GM18858 (cell line): ENCODE results near the gene SLC13A5.
"Not testable (repeated sequence)": the region's sequence is repeated elsewhere in the genome, so short reads cannot be mapped to it uniquely, and the experiment has no call there.

Source experiments
- ATAC-seq: cut with Tn5 transposase; IDR thresholded peaks from one replicate; pipeline ENCODE4 v1.9.1; 2021; ENCODE audit not compliant: unreplicated experiment

Gene SLC13A5

GRCh38 chr17:6666557-6666956 lies 46.6 kb downstream of the SLC13A5 start:
- ATAC-seq = no peak

- no peak for ATAC-seq
Measured at GRCh38 chr17:6666077-6666521, 47.1 kb downstream of the SLC13A5 start.

DNA sequence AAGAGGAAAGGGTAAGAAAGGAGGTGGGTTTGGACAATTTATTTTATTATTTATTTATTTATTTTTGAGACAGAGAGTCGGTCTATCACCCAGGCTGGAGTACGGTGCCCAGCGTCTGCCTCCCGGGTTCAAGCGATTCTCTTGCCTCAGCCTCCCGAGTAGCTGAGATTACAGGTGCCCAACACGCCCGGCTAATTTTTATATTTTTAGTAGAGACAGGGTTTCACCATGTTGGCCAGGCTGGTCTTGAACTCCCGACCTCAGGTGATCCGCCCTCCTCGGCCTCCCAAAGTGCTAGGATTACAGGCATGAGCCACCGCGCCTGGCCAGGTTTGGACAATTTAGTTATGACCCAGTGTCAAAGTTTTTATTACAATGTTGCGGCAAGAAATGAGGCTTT lies 50.0 kb downstream of the SLC13A5 start:
- ATAC-seq = not testable (repeated sequence)

GRCh38 chr17:6661464-6661848 lies 51.7 kb downstream of the SLC13A5 start:
- ATAC-seq = no peak

DNA sequence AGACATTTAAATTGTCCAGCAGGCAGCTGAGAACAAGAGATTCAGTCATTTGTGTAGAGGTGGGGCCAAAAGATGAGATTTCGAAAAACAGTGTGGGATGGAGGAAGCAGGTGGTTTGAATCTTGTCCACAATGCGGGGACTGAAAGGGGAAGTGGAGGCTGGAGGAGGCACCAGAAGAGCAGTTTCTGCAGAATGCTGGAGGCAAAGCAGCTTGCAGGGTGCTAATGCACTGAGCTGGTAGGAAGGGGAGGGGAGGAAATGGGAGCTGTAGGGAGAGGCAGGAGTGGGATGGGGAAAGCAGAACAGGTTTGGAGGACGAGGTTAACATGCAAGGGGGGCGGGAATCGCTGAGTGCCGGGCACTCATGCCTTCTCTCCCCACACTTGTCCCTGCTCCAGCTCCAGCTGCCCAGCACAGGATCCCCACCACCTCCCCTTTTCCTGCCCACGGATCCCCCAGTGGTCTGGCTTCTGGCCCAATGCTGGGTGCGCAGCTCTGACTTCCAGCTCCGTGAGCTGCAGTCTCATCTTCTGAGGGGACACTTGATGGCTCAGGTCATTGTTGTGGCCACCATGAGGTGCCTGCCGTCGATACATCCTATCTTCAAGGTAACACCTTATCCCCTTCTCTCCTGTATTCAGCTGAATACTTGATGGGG lies 52.2 kb downstream of the SLC13A5 start:
- ATAC-seq = no peak

DNA sequence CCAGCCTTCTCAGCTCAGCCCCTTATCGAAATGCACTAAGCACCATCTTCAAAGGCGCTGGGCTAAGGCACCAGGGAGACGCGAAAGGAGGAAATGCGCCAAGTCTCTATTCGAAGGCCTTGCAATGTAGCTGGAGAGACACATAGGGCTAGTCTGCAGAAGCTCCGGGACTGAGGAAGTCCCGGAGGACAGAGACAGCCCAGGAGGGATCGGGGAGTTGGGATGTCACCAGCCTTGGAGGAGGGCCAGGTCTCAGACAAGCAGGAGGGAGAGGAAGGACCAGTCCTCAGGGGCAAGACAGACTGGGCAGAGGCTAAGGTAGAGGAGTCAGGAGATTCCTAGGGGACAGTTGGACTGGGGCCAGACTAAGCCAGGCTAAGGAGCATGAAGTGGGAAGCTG lies 53.1 kb downstream of the SLC13A5 start:
- no peak for ATAC-seq

DNA sequence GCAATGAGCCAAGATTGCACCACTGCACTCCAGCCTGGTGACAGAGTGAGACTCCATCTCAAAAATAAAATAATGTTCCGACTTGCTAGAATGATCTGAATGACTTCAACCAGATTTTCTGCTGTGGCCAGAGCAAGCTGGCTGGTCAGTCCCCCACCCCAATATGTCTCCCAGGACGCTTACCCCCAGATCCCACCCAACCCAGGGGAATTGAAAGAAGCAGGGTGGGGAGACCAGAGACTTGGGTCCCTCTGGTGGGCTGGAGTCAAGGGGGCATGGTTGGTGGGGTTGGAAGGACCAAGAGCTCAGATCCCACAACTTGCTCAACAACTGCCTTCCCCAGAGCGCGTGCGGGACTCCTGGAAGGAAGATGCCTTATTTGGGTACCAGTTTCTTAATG lies 54.8 kb downstream of the SLC13A5 start:
- not testable (repeated sequence) for ATAC-seq

- no peak for ATAC-seq
Measured at GRCh38 chr17:6657633-6658287, 55.4 kb downstream of the SLC13A5 start.

- ATAC-seq = not testable (repeated sequence)
Measured at GRCh38 chr17:6656797-6657632, 56.2 kb downstream of the SLC13A5 start.

- not testable (repeated sequence) for ATAC-seq
Measured at GRCh38 chr17:6655732-6656361, 57.3 kb downstream of the SLC13A5 start.

DNA sequence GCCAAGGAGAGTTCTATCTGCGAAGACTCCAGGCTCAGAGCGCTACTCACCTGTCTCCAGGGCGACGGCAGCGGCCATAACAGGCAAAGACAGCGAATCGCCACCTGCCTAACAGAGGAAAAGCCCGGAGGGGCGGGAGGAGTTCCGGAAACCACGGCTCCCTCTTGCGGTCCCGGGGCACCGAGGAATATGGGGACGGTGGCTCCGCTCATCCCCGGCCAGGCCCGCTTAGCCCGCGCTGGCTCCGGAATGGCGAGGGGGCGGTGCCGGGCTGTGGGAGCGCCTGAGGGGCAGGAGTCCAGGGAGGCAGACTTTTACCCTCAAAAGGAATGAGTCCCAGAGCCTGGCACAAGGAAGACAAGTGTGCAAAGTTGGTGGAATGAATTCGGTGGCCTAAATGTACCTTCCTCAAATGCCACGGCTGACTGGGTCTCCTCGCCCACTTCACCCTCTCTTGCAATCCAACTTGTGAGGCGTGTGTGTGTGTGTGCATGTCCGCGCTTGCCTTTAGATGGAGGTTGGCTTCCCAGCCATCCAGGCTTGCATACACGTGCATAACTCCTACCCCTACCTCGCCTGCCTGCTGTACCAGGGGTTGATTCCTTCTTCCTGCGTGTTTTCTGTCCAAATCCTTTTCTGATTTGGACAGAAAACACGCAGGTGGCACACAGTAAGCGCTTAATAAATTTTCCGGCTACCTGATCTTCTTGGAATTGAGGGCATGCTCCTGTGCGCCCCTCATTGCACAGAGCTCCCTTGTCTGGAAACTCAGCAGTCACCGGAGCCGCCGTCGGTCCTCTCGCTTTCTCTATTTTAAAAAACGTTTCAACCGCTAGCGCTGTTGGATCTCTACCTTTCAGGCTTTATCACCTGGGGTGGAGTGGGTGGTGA lies 58.1 kb downstream of the SLC13A5 start:
- ATAC-seq = no peak

DNA sequence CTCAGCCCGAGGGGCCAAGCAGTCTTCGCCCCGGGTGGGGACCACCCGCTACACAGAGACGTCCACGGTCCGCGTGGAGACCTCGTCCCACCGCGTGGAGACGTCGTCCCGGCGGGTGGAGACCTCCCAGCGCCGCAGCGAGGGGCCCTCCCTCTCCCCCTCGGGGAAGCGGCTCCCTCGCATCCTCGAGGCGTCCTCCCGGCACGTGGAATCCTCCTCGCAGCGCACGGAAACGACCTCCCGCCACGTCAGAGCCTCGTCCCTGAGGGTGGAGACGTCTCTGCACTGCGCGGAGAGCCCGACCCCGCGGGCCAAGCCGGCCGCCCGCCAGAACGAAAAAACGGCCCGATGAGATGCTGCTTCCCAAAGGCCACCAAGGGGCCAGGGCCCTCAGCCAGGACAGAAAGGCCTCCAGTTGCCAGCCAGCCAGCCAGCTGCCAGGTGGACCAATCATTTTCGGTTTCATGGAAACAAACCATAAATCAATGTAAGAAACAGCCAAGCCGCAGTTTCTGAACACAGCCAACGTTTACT lies 61.2 kb downstream of the SLC13A5 start:
- peak; percentile 3 for ATAC-seq

GRCh38 chr17:6651354-6651918 lies 61.7 kb downstream of the SLC13A5 start, which contains the start of the genes C17orf100 and MED31:
TSS of gene C17orf100 (plus strand) at chr17:6651762. CDS start at chr17:6651914, 152 bp downstream.
TSS of gene MED31 (minus strand) at chr17:6651605. CDS start at chr17:6651528, 77 bp downstream.
- peak; percentile 67 for ATAC-seq

DNA sequence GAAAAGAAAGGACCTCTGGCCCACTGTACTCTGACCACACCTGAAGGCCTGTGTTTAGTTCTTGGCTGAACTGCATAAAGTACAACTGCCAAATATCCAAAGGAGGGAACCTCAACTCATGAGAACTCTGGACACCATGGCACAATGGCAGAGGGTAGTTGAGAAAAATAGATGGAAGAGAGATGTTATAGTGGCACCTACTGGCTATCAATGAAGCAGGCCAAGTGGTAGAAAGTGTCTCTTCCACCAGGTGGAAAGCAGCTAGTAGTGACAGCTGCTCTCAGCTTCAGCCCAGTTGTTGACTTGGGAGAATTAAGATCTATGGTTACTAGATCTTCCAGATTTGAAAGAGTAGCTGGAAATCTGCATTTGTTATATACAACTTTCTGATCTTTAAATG lies 65.0 kb downstream of the SLC13A5 start:
- no peak for ATAC-seq

- ATAC-seq = no peak
Measured at GRCh38 chr17:6643451-6644125, 69.6 kb downstream of the SLC13A5 start.

DNA sequence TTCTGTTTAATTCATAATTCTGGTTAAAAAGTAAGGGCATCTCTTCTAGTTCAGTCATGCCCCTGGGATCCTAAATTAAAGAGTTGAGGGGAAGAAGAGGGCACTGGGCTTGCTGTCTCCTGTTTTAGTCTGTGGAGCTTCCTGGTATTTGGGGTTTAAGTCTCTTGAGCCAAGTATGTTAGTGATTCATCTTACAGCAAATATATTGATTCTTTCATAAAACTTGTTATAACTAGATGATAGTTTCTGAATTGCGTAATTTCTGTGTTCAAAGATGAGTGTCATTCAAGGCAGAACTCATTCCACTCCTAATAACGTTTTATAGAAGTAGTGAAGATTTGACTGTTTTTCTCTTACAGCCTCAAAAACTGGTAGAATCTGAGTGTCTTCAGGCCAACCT lies 70.6 kb downstream of the SLC13A5 start:
- no peak for ATAC-seq

- ATAC-seq = no peak
Measured at GRCh38 chr17:6641247-6641863, 71.8 kb downstream of the SLC13A5 start.

- ATAC-seq = peak; percentile 81
Measured at GRCh38 chr17:6640536-6641246, 72.5 kb downstream of the SLC13A5 start, which contains the start of the genes KIAA0753 and TXNDC17. TSS of gene KIAA0753 (minus strand) at chr17:6640711. CDS start at chr17:6635103, 5,608 bp downstream. TSS of gene TXNDC17 (plus strand) at chr17:6641060. CDS start at chr17:6641083, 23 bp downstream.
